Ammon's horn (tissue), 1 donor: ENCODE results near the gene AOPEP.
A peak's percentile ranks its signal among the peaks of the same experiment; 100 is the strongest.

Experiments used
- DNase-seq: peaks from one replicate; pipeline ENCODE4 v3.0.0-alpha.2; 2016; ENCODE audit warnings: low spot score

The AOPEP gene

DNA sequence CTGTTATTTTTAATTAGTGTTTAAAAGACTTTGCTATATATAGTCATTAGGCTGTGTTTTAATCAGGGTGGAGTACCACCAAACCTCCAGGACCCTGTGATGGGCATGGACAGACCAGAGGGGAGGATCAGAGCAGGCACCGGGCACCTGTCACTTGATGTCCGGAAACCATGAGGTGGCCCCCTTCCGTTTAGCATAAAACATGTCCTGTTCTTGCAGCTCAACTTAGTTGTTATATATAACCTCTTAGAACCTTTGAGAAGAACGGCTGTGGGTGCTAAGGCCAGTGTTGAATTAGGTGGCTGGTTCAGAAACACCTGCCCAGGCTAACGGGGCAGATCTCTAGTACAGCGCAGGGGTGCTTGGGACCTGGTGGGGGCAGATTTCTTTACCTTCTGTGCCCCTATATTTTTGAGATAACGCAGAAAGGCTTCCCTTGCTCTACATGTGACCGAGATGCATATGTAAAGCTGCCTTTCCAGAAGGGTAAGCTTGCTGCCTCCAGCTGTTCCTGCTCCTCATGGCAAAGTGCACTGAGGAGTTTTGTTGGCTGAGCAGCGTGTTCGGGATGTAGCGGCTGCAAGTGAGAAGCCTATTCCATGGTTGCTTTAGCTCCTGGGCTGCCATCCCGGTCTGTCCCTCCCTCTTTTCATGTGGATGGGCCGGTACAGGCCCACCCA is 335.6 kb downstream of the AOPEP start:
- no peak for DNase-seq

DNA sequence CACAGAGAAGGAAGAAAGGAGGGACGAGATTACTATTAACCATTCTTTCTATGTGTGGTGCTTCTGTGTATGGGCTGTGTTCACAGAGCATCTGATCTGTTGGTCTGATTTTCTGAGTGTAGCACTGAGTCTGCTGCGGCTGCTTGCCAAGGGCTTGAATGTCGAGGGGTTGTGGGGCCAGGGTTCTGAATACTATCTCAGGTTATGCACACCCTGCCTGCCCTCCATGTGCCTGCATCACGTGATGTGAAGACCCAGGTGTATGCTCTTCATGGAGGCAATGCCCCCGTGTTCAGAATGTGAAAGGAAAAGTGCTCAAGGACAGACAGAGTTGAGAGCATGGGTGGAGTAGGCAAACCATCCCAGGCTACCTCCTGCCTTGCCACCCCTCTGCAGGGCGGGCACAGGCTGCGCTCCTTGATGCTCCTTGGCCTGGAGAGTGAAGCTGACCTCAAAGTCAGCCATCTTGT is 336.1 kb downstream of the AOPEP start:
- no peak for DNase-seq

DNA sequence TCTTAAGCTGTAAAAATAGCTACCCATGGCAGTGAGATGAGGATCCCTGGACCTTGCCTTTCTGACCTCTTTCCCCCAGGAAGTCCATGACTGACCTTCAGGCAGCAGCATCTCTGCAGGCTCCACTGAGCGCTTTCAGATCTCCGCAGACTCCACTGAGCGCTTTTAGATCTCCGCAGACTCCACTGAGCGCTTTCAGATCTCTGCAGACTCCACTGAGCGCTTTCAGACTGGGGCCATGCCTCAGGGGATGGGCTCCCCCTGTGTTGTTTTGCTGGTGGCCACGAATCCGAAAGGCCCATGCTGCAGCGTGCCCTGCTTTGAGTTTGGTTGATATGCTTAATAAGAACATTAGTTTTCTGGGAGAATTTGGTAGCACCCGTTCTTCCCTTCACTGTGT is 336.8 kb downstream of the AOPEP start:
- no peak for DNase-seq

DNA sequence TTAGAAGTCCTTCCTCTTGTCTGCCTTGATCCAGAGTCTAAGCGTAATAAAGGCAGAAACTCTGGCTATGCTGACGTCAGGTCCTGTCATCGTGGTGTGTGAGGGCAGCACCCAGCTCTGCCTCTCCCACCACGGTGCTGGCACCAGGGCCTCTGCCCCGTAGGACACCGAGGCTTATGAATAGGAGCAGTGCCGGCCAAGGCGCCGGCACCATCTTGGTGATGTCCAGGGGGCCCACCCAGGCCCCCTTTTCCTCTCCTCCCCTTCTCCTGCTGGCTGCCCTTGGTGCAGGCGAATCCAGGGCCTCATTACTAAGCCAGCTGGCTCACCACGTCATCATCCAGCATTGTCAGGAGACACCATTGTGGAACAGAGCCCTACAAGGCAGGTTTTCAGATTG is 338.7 kb downstream of the AOPEP start:
- DNase-seq = no peak

DNA sequence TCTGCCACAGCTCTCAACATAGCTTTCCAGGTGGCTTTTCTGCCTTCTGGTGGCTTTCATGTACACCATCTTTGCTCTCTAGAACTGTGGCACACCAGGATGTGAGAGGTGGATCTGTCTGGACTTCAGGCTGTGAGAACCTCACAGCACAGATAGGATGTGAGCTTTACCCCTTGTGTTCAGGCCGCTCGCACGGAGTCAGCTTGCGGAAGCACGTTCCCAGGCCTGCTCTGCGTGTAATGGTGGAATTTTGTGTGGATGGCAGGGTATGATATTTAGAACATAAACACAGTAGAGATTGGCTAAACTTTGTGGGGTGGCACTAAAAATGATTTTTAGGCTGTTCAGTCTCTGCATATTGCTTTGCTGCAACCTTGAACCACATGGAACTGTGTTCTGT is 340.6 kb downstream of the AOPEP start:
- DNase-seq = no peak

DNA sequence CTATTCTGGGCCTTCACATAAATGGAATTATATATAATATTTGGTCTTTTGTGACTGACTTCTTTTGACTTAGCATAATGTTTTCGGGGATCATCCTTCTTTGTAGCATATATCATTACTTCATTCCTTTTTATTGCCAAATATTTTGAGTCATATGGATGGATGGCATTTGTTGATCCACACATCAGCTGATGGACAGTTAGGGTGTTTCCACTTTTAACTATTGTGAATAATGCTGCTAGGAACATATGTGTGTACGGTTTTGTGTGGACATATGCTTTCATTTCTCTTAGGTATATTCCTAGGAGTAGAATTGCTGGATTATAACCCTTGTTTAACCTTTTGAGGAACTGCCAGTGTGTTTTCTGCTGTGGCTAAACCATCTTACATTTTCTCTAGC is 341.4 kb downstream of the AOPEP start:
- no peak for DNase-seq

DNA sequence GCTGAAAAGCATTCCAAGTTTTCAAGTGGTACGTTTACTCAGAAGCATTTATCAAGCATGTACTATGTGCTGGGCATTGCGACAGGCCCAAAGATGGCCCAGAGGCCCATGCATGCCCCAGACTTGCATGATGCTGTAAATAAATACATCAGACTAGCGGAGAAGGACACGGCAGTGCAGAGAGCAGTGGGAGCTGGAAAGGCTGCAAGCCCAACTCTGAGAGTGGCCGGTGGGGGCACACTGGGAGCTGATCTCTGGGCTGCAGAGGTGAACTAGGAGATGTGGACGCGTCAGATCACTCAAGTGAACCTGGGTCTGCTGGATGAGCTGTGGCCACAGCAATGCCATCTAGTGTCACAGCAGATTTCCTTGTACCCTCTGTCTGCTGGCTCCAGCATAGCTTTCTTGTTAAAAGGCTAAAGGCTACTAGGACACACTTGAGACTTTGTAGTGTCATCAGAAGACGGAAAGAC is 344.1 kb downstream of the AOPEP start:
- DNase-seq = no peak

DNA sequence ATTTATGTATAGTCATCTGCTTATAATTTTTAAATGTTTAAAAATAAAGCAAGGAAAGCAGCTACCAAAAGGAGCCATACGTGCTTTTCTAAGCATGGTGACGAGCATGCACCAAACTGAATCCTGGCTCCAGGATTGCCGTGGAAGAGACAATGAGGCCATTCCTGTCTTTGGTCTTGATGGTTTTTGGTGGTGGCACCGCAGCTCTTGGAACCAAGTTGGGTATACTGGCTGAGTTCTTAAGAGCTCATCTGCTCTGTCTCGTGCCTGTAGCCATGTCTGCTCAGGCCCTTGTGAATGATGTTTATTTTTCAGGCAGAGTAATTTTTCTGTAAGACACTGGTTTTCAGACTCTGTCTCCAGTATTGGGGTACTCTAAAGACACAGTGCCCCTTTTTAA is 345.0 kb downstream of the AOPEP start:
- no peak for DNase-seq

DNA sequence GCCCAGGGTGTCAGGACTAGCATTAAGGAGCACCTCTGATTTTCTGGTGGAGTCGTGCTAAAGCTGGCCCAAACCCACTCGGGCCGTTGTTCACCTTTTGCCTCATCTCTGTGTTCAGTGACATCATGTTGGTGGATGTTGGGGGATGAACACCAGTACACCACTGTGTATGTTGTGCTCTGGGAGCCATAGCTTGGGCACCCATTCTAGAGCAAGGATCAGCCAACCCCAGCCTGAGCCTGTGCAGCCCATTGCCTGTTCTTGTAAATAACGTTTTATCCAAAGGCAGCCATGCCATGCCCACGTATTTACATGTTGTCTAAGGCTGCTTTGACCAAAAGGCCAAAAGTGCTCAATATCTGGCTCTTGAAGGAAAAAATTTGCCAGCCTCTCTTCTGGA is 345.4 kb downstream of the AOPEP start:
- DNase-seq = no peak

DNA sequence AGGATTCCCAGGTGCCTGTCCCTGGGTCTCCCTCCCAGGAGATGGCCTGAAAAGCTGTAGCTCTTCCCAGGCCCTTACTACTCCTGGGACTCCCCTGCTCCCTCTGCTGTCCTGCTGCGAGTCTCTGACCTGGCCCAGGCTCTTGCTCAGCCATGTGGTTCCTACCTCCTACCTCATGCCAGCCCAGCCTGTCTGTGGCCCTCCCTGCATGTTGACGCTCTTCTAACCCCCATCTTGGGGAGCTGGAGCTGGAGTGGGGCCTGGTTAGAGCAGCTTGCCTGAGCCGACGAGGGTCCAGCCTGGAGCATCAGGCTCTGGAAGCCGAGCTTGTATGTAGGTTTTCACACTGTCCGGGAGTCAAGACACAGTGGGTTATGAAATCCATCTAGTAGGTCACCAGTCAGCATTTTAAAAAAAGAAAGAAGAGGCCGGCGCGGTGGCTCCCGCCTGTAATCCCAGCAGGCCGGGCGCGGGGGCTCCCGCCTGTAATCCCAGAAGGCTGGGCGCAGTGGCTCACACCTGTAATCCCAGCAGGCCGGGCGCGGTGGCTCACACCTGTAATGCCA is 346.6 kb downstream of the AOPEP start:
- DNase-seq = no peak

DNA sequence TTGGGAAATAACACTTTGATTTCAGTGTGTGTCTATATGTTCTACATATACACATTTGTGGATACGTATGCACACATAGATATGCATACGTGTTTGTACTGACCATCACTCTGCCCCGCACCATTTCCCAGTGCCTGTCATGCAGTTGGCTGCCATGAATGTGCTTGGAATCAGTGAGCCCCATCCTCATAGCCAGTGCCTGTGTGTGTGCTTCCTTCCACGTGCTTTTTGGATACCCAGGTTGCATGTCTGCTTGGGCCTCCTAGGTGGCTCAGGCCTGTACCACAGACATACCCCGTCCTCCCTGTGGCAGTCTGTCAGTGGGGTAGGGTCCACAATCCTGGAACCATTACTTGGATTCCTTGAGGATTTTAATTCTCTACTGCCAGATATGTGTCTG is 347.4 kb downstream of the AOPEP start:
- no peak for DNase-seq

DNA sequence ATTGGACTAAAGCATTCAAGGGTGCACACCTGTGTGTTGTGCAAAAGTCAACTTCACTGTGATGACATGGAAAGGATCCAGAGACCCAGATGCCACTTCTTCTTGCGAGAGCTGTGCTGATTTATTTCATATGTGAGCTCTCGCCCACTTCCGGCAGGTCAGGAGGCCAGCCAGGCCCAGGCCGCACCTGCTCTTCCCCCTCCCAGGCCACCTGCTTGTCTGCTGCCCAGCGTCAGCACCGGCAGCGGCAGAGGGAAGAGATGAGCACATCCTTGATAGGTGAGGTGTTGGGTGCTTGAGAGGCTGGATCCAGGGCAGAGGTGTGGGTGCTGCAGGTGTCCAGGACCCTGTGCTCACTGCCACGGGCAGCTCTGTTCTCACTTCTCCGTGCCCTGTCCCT is 348.1 kb downstream of the AOPEP start:
- DNase-seq = no peak

DNA sequence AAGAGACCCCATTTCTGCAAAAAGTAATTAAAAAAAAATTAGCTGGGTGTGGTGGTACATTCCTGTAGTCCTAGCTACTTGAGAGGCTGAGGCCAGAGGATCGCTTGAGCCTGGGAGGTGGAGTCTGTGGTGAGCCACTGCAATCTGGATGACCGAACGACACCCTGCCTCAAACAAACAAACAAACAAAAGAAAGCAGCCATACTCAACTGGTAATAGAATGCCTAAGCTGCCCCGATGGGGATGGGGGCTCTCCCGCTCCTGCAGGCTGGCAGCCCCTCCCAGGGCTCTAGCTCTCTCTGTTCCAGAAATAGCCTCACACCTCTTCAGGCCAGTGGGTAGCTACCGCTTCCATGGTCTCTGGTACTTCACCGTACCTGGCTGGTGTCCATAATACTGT is 349.2 kb downstream of the AOPEP start:
- no peak for DNase-seq

DNA sequence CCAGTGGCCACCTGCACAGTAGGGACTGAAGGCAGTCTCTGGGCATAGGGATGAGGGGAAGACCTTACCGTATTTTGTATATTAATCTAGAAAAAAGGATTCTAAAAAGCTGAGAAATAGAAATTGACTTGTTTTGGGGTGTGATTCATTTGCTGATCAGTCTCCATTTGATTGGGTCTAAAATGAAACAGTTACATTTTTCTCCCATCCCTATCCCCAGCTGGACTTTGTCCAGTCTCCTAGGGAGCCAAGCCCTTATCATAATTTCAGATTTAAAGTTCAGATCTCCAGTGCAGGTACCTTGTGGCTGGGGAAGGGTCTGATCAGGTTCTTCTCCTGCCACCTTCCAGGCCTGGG is 350.2 kb downstream of the AOPEP start:
- no peak for DNase-seq

DNA sequence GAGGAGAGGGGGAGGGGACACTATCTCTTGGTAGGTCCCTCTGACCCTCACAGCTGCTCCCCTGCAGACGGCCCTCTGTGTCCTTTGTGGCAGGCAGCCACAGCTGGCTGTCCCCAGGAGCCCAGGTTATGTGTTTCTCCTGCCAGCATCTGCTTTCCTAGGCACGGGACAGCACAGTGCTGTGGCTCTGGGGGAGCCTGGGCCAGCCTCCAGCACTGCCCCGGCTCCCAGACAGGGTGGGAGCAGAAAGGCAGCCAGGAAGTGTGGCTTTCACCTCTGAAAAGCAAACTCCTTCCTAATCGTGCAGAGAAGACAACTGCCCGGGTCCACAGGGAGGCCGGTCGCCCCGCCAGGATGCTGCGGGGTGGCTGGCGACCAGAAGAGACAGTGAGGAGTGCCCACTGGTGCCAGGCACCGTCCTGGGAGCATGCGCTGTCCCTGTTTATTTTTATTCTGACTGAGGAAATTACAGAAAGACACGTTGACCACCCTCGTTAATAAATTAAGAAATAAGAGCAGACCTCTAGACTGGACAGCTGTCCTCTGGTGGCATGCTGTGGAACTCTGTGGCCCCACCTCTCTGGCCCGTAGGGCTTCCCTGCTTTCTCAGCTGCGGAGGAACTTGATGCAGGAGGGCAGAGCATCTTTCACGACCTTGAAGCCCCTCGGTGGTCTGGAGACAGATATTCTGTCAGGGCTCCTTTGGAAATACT is 350.7 kb downstream of the AOPEP start:
- peak; percentile 79 for DNase-seq

DNA sequence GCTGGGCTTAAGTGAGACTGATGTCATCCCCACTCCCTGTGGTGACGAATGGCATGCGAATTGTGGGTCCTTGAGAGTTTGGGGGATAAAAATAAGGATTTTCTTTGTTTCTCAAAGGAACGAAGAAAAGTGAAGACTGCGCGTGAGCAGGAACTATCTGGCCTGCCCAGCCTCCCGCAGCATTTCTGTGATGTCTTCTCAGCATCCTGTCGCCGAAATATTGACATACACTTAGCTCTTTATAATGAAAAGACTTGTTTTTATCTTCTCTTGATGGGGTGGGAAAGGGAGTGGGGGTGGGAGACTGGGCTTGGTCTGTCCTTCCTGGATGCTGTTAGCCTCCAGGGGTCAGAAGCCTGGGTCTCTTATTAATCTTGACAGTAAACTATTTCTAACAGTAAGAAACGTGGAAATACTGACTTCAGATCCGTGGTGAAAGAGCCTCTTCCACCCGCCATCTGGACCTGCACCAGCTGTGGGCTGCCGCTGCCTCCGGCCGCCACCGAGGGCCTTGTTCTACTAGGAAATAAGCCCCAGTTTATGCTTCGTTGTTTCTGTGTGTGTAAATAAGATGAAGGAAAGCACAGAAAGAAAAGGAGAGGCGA is 351.4 kb downstream of the AOPEP start:
- DNase-seq = peak; percentile 65

DNA sequence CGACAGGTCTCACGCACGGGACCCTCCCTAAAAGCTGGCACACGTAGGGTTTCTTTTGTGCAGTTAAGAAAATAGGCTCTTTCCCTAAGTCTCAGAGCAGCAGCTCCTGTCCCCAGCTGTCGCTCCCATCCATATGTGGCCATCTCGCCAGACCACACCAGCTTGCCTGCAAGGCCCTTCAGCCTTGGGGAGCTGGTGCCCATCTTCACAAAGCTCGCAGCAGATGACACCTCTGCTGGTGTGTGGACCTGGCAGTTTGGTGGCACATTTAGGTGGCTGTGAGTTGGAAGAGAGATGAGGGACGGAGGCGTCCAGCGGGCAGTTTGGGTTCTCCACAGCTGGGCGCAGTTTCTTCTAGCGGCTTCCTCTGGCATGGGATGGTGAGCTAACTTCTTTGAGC is 352.0 kb downstream of the AOPEP start:
- DNase-seq = no peak

DNA sequence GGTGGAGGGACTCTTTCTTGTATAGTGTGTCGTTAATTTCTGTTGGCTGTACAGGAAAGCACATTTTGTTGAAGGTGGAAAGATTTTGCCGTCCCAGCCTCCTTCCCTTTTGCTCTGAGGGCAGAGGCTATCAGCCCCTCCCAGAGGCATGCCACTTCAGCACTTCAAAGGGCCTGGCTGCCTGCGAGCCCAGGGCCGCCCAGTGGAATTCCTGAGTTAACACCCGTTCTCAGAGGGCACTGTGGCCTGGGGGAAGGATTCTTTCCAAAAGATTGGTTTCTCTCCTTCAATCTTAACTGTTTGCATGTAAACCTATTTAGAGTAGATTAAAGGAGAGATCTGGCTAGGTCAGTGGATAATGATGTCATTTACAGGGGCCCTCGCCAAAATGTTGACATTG is 352.4 kb downstream of the AOPEP start:
- no peak for DNase-seq

DNA sequence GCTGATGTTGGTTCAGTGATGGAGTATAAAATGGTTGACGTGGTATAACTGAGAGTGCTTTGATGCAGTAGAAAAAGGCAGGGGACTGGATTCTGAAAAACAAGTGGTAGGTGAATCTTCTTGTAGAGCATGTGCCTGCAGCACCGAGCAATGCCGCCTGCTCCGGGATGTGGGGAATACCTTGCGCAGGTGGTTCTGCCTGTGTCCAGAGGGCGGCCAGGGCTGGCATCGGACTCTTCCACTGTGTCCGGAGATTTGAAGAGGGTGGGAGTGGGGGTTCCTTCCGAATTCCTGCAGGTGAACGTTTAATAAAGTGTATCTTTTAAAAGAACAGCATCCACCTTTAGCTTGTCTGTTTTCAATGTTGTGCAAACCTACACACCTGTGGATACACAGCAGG is 353.0 kb downstream of the AOPEP start:
- no peak for DNase-seq

DNA sequence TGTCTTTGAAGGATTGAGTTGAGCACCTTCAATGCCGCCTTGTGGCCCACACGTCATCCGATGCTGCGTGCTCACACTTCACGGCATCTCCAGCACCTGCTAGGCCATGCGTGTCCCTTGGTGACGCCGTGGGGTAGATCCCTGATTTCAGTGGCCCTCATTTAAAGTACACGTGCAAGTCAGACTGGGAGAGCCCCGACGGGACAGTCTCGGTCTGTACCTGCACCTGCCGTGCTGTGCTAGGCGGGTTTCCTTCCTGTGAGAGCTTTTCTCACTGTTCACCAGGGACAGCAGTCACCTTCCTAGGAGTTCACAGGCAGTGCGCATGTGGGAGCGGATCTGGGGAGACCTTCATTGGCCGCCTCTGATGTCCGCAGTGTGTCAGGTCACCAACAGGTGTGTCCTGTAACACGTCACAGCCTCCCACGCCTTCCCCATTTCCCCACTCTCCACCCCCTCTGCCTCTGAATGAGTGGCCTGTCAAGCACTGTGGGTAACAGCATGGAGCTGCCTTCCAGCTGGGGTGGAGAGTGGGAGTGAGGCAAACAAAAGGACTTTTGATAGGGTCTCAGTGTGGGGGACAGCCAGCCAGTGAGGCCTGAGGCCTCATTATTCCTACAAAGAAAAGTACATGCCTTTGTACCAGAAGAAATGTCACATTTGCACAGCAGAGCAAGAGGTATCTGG is 354.6 kb downstream of the AOPEP start:
- DNase-seq = peak; percentile 94

DNA sequence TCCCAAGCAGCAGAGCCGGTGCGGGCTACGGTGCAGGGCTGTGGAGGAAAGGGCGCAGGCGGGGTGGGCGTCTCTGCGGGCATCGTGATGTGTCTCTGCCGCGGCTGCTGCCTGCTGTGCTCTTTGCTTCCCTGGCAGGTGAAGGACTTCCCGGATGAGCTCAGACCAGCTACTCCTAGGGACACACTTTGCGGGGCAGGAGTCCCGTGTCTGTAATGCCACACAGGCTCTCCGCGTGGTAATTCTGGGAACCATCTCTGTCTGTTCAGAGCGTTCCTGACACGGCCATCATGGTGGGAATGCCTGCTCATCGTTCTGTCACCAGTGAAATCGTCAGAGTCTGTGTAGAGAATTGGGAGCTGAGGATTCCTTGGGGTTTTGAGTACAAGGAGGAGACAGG is 355.5 kb downstream of the AOPEP start:
- no peak for DNase-seq

DNA sequence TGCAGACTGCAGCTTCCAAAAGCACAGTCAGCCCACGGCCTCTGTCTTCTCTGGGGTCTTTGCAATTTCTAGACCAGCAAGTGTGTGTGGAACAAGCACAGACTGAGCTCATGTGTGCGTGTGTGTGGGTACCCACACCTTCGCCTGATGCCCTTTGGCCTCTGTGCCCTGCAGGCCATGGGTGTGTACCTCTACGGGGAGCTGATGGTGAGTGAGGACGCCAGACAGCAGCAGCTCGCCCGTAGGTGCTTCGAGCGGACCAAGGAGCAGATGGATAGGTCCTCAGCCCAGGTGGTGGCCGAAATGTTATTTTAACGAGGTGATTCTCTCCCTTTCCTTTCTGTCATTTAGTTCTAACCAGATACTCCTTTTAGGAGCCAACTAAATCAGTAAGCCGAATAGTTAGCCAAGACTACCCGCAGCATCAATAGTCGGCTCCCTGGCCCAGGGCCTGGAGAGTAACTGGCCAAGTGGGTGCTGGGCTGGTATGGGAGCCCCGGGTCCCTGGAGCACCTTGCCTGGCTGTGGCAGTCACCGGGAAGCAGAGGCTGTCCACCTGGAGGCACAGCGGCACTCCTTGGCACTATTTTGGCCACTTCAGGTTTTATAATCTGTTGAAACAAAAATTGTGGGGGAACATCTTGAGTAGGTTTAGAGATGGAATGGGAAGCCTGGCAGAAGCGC is 356.0 kb downstream of the AOPEP start:
- DNase-seq = no peak
